ENCODE measurements around the gene CERS2. TPM values are rescaled to one million over a fixed set of nuclear protein-coding genes. Genes with fewer than 3 reads are reported as not detected.
A peak's percentile ranks its signal among the peaks of the same experiment; 100 is the strongest.
"Not testable (repeated sequence)": the region's sequence is repeated elsewhere in the genome, so short reads cannot be mapped to it uniquely, and the experiment has no call there.

Gene CERS2
- total RNA-seq, 2 donors from 2014 or later, result 179 to 205 TPM

DNA sequence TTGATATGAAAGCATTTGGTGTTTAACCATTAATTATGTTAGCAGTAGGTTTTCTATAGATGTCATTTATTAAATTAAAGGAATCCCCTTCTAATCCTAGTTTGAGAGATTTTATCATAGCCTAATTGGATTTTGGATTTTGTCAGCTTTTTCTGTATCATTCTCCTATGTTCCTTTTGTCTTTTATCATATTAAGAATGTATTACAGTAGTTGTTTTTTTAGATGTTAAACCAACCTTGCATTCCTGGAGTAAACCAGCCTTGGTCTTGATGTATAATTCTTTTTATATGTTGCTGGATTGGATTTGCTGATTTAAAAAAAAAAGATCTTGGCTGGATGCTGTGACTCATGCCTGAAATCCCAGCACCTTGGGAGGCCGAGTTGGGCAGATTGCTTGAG lies 42.9 kb downstream of the CERS2 start:
- DNase-seq (no peak), ATAC-seq (no peak)
- intact Hi-C loops (cut with DNase I, micrococcal nuclease), result no loop called here

DNA sequence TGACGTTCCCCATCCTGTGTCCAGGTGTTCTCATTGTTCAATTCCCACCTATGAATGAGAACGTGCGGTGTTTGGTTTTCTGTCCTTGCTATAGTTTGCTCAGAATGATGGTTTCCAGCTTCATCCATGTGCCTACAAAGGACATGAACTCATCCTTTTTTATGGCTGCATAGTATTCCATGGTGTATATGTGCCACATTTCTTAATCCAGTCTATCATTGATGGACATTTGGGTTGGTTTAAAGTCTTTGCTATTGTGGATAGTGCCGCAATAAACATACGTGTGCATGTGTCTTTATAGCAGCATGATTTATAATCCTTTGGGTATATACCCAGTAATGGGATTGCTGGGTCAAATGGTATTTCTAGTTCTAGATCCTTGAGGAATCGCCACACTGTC lies 45.9 kb downstream of the CERS2 start:
- intact Hi-C loops (cut with DNase I, micrococcal nuclease); ATAC-seq: not testable (repeated sequence)

DNA sequence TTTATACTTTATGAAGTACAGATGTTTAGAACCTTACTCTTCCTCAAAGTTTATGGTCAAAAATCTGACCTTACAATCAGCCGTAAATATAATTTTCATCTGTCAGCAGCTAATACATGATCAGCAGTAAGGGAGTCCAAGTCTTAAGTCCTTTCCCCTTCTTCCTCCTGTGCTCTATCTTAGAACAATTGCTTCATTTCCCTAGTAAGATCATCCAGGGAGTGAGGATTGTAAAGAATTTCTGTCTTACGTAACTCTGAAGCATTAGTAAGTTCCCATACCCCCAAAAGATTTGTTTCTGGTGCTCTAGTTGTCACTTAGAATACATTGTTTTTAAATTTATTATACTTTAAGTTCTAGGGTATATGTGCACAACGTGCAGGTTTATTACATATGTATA lies 46.3 kb downstream of the CERS2 start:
- intact Hi-C loops (cut with DNase I, micrococcal nuclease), result no loop called here
- DNase-seq, result no peak
- ATAC-seq, result no peak

More for the DNA sequence above, 45.9 kb downstream of the CERS2 start:
- not testable (repeated sequence) for DNase-seq

DNA sequence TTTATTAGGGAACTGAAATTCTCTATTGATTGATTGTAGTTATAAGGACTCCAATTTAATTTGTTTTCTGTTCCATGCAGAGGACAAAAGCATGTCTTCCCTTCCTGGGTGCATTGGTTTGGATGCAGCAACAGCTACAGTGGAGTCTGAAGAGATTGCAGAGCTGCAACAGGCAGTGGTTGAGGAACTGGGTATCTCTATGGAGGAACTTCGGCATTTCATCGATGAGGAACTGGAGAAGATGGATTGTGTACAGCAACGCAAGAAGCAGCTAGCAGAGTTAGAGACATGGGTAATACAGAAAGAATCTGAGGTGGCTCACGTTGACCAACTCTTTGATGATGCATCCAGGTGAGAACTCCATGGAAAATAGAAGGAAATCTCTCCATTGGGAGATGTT lies 47.0 kb downstream of the CERS2 start:
- ATAC-seq, result no peak

DNA sequence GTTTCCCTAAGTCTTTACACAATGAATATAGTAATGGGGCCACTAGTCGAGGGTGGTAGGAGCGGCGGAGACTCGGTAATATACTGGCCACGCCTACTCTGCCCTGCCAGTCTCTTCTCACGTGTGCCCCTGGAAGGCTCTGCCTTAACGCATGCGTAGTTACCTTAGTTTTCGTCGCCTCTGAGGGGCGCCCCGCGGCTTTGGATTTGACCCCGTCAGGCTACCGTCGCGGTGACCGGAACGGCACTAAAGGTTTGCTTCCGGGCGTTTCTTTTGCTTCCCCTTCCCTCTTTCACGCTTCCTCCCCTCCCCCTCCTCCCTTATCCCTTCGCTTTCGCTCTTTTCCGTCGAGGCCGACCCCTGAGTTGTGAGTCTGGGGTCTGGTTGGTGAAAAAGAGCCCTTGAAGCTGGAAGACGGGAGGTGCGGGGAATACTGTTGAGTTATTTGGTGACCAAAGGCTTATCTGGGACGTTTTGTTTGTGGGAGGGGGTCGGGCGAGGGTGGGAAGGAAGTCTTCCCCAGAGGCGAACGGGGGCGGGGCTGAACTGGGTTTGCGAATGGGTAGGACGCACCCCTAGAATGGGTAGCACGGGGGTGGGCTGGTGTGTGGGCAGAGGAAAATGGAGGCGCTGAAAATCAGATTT lies 48.4 kb downstream of the CERS2 start, which contains the start of gene SETDB1:
TSS of gene SETDB1 (plus strand) at position 267 of the 645 bp plus-strand sequence. CDS start 1,352 bp downstream, outside the sequence.
- ATAC-seq (peak; percentile 96), DNase-seq (peak; percentile 96 to 97)
- intact Hi-C loops (cut with DNase I, micrococcal nuclease), result no loop called here

More for the DNA sequence above, 47.0 kb downstream of the CERS2 start:
- intact Hi-C loops (cut with DNase I, micrococcal nuclease), result no loop called here
- no peak for DNase-seq

DNA sequence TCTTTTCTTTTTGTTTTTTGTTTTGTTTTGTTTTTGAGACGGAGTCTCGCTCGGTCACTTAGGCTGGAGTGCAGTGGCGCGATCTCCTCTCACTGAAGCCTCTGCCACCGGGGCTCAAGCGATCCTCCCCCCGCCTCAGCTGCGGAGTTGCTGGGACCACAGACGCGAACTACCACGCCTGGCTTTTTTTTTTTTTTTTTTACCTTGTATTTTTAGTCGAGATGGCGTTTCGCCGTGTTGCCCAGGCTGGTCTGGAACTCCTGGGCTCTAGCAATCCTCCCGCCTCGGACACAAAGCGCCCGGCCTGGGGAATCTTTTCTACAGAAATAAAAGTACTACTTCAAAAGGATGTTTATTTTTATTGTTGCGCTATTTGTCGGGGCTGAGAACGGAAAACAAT lies 49.6 kb downstream of the CERS2 start:
- peak in 1 of 2 donors; percentile 17 for DNase-seq
- no peak for ATAC-seq
- intact Hi-C loops (cut with DNase I, micrococcal nuclease), result no loop called here

DNA sequence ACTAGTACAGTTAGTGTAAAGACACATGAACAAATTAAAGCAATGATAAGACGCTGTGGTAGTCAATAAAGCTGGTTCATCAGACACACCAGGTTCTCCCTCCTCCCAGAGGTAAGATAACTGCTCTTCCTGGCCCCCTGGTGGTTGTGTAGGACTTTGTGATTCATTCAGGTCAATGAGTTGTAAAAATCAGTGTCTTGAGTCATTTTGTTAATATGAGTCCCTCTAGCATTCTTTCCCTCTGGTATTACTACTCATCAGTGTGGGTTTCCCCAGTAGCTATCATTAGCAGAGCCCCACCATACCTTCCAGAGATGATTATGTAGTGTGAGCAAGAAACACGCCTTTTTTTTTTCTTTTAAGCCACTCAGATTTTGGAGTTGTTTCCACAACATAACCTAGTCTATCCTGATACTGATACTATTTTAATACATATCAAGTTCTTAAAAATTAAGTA lies 52.1 kb downstream of the CERS2 start:
- intact Hi-C loops (cut with DNase I, micrococcal nuclease), result no loop called here
- DNase-seq (peak; percentile 65 to 84), ATAC-seq (peak; percentile 58)

DNA sequence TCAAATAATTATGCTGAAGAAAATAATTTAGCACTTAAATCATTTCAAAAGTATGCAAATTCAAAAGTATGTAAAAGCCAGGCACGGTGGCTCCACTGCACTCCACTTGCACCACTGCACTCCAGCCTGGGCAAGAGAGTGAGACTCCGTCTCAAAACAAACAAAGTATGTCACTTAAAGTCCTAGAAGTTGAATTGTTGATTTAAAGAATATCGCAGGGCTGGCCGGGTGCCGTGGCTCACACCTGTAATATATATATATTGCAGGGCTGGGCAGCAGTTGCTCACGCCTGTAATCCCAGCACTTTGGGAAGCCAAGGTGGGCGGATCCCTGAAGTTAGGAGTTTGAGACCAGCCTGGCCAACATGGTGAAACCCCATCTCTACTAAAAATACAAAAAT lies 57.2 kb downstream of the CERS2 start:
- ATAC-seq (peak; percentile 95), DNase-seq (peak; percentile 37 to 73)
- intact Hi-C loops (cut with DNase I, micrococcal nuclease), result no loop called here

Other genes starting within 250 kb of the CERS2 start
- 100 to 1,000 TPM; 576 to 638 TPM for gene CTSS, start 209.1 kb downstream of the CERS2 start, total RNA-seq
- 10 to 100 TPM; 23.8 to 49.6 TPM for gene CTSK, start 166.6 kb downstream of the CERS2 start, total RNA-seq
- gene ARNT, start 98.2 kb downstream of the CERS2 start, total RNA-seq, result 10 to 100 TPM; 36.9 to 43.1 TPM
- not detected for gene CTXND2, start 87.7 kb downstream of the CERS2 start, total RNA-seq
- 10 to 100 TPM; 35.7 to 38.9 TPM for gene SETDB1, start 48.5 kb downstream of the CERS2 start, total RNA-seq
- gene ANXA9, start 7.5 kb upstream of the CERS2 start, total RNA-seq, result not detected
- gene MINDY1, start 32.1 kb upstream of the CERS2 start, total RNA-seq, result 10 to 100 TPM; 43.5 to 50.4 TPM
- gene PRUNE1, start 33.6 kb upstream of the CERS2 start, total RNA-seq, result 10 to 100 TPM; 18.9 to 19.0 TPM
- under 1 TPM; 0.61 to 0.75 TPM for gene BNIPL, start 61.8 kb upstream of the CERS2 start, total RNA-seq
- 1 to 10 TPM; 3.0 to 4.1 TPM for gene C1orf56, start 72.9 kb upstream of the CERS2 start, total RNA-seq
- 10 to 100 TPM; 65.5 to 74.4 TPM for gene CDC42SE1, start 84.8 kb upstream of the CERS2 start, total RNA-seq
- gene MLLT11, start 85.6 kb upstream of the CERS2 start, total RNA-seq, result under 1 TPM; 0.21 to 0.81 TPM
- gene GABPB2, start 95.9 kb upstream of the CERS2 start, total RNA-seq, result 10 to 100 TPM; 14.7 to 15.8 TPM
- gene SEMA6C, start 171.8 kb upstream of the CERS2 start, total RNA-seq, result 1 to 10 TPM; 2.7 to 2.8 TPM
- 1 to 10 TPM in 1 of 2 donors, under 1 TPM in 1; 0.40 to 2.8 TPM for gene TNFAIP8L2, start 181.8 kb upstream of the CERS2 start, total RNA-seq
- gene LYSMD1, start 191.1 kb upstream of the CERS2 start, total RNA-seq, result 1 to 10 TPM; 6.8 to 9.2 TPM
- gene SCNM1, start 191.3 kb upstream of the CERS2 start, total RNA-seq, result 10 to 100 TPM; 22.6 to 26.2 TPM
- 1 to 10 TPM; 1.2 to 1.6 TPM for gene TMOD4, start 201.1 kb upstream of the CERS2 start, total RNA-seq
- 10 to 100 TPM; 34.4 TPM for gene VPS72, start 215.4 kb upstream of the CERS2 start, total RNA-seq
- 10 to 100 TPM; 36.2 to 49.3 TPM for gene PIP5K1A, start 223.7 kb upstream of the CERS2 start, total RNA-seq